Measurements from ENCODE around the gene ARID3A.
"Not testable (repeated sequence)": the region's sequence is repeated elsewhere in the genome, so short reads cannot be mapped to it uniquely, and the experiment has no call there.

Gene ARID3A

DNA sequence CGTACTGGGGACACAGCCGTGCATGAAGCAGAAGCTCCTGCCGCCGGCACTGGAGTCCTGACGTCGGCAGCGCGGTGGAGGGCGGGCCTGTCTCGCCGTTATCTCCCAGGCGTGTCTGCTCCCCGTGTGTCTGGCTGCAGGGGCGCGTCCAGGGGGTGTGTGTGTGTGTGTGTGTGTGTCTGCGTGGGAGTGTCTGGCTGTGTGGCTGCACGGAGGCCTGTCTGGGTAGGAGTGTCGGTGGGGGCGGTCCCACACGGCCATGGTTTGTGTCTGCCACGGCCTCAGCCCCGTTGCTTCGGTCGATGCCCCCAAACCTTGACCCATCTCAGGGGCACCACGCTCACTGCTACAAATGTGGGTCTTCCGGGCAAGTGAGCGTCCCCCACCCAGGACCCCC, 18.3 kb downstream of the ARID3A start:
- H3K4me3 ChIP-seq (ENCODE audit: low read depth, low read length): no peak overlapping the region

DNA sequence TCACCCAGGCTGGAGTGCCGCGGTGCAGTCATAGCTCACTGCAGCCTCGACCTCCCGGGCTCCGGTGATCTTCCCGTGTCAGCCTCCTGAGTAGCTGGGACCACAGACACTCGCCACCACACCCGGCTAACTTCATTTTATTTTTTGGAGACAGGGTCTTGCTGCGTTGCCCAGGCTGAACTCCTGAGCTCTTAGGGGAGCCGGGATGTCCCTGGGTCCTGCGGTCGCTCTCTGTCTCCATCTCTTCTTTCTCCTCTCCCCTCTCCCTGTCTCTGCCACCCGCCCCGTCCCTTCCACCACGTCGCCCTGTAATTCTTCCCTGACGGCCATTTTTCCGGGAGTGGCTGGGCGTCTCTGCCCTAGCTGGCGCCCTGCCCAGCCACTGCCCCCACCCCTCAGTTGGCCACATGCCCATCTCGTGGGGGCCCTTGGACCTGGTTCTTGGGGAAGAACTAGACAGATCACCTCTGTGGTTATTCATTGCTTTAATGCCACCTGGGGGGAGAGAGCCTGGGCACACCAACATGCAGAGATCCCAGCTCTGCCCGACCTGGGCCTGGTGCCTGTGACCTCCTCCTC, 18.9 kb downstream of the ARID3A start:
- no peak overlapping the region for H3K4me3 ChIP-seq (ENCODE audit: low read depth, low read length)

DNA sequence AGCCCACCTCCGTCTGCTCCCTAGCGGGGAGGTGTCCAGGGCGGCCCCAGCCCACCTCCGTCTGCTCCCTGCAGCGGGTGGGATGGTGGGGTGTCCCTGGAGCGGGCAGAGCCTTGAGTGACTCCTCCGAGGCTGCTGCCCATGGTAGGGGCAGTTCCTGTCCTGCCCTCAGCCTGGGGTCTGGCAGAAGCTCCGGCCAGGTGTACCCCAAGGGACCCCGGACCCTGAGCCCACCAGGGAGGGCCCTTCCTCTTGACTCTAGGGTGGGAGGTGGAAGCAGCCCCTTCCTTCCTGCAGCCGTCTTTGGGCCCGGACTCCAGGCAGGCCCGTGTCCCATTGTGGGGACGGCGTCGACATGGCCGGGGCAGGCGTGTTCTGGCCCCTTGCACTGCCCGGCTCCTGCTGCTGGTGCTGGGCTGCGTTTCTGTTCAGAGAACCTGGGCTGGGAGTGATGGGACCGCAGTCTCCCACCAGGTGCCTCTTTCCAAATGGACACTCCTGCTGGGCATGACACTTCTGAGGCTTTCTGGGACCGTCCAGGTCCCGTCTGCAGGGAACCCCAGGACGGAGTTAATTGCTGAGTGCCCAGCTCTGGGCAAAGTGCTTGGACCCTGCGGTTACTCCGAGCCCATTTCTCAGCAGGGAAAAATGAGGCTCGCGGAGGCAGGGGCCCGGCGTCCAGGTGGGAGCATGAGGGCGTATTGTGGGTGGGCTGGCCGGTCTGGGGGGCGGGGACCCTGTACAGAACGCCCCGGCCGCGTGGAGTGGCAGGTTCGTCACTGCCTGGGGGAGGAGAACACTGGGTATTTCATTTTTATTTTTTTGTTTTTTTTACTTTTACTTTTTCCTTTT, 19.8 kb downstream of the ARID3A start:
- H3K4me3 ChIP-seq (ENCODE audit: low read depth, low read length): no peak overlapping the region

- H3K4me3 ChIP-seq (ENCODE audit: low read depth, low read length): no peak overlapping the region
These were observed 21.4 kb downstream of the ARID3A start for GRCh38 chr19:947090-947706.

DNA sequence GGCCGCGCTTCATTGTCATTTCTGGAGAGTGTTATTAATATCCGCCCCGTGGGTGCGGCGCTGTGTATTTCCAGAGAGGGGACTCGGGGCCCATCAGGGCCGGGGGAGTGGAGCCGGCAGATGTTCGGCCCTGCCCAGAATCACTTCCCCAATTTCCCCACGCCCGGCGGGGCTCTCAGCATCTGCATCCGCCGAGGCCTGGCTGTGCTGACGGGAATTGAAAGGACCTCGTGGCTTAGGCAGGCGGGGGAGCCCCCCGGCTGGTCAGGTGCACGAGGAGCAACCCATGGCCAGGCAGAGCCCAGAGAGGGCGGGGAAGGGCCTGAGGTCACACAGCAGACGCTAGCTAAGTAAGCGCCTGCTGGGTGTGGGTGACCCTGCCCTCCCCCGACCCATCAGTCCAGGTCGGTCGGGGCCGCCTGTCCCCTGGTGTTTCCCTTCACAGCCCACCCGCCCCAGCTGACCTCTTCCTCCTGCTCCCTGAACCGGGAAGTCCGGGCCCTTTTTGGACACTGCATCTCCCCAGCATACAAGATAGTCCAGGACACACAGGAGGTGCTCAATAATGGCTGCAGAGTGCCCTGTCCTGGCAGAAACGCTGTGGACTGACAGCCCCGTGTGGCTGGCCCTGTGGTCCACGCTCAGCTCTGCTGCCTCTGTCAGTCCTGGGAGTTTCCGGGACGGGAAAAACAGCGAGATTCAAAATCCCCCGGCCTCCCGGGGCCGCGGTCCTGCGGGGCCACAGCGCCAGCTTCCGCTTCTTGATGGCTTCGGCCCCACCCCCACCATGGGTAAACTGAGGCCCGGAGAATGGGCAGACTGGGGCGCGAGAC, 22.1 kb downstream of the ARID3A start:
- no peak overlapping the region for H3K4me3 ChIP-seq (ENCODE audit: low read depth, low read length)

DNA sequence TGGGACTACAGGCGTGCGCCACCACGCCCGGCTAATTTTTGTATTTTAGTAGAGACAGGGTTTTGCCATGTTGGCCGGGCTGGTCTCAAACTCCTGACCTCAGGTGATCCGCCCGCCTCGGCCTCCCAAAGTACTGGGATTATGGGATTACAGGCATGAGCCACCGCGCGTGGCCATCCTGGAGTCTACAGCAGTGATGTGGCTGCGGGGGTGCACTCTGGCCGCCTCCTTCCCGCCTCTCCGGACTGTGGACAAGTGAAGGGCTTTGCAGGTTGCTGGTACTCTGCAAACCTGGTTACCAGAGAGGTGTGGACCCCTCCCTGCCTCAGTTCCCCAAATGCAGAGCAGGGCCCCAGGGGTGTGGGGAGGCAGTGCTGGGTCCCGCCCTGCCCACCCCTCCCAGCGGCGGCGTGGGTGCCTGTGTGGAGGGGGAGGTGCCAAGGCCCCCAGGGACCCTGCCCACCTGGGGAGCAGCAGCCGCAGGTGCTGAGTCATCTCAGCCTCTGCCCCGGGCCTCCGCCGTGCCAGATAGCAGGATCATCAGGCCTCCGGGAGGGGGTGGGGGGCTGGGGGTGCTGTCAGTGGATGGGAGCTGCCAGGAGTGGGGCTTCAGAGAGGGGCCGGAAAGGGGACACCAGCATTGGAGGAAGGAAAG, 23.1 kb downstream of the ARID3A start:
- no peak overlapping the region for H3K4me3 ChIP-seq (ENCODE audit: low read depth, low read length)

DNA sequence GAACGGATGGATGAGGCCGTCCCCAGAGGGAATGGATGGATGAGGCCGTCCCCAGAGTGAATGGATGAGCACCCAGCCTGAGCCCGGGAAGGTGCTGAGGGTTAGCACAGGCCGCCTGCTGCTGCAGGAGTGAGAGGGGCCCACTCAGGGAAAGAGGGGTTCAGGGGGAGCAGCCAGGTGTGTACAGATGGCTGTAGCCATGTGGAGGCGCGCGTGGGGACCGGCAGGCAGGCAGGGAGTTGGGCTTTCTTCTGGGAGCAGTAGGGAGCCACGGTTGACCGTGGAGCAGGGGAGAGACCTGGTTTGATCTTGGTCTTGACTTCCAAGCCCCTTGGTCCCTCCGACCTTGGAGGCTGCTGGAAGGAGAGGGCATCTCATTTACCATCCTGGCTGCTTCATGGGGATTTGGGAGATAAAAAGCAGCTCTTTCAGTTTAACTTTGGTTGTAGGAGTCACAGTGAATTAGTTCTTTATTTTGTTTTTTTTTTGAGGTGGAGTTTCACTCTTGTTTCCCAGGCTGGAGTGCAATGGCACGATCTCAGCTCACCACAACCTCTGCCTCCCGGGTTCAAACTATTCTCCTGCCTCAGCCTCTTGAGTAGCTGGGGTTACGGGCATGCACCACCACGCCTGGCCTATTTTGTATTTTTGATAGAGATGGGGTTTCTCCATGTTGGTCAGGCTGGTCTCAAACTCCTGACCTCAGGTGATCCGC, 24.7 kb downstream of the ARID3A start:
- no peak overlapping the region for H3K4me3 ChIP-seq (ENCODE audit: low read depth, low read length)

GRCh38 chr19:952049-952679, 26.3 kb downstream of the ARID3A start:
- H3K4me3 ChIP-seq (ENCODE audit: low read depth, low read length): no peak overlapping the region

DNA sequence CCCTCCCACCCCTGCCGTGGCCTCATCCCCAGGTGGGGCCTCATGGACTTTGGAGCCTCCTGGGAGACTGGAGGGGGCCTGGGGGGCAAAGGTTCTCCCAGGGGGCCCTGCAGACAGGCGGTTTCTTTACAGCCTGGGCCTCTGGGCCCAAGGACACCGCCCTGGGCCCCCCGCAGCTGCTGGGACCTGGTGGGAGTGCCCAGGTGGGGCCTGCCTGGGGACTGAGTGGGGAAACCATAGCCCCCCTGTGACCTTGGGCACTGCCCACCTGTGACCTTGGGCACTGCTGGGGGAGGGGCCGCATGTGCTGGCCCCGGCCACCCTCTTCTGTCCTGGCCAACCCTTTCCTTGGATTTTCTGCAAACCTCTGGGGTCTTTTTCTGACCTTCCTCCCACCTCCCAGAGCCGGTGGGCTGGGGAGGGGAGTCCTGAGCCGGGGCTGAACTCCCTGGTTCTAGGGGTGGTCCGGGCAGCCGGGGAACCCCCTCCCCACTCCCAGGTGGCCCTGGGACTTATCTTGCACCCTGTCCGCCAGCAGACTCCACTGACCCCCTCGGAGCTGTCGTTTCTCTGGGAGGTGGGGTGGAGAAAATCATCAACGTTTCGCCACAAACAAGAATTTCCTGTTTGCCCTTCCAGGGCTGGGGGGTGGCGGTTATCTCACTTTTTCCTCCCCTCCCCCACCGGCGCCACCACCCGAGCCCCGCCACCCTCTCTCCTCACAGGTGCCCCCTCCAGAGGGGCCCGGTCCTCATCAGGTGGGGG, 27.0 kb downstream of the ARID3A start:
- no peak overlapping the region for H3K4me3 ChIP-seq (ENCODE audit: low read depth, low read length)

DNA sequence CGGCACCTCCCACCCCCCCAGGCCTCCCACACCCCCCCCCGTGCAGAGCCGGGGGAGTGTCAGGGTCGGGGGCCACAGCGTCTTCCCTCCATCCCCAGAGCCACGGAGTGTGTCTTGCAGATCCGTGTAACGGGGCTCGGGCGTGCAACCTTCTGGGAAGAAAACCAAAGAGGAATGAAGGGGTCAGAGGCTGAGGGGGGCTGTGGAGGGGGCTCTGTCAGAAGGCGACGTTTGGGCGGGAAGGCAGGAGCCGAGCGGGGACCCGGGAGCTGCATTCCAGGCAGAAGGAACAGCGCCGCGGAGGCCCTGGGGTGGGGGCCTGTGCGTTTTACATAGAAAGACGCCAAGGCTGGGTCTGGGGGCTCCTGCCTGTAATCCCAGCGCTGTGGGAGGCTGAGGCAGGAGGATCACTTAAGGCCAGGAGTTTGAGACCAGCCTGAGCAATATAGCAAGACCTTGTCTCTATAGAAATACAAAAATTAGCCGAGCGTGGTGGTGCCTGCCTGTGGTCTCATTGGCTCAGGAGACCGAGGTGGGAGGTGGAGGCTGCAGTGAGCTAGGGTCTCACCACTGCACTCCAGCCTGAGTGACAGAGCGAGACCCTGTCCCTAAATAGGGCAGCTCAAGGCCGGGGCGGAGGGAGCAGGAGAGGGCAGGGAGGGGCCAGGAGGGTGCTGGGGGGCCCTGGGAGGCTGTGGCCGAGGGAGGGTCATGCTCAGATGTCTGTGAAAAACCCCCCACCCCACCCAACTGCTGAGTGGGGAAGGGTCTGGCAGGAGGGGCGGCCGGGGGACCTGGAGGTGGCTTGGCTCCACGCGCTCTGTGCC, 27.8 kb downstream of the ARID3A start:
- H3K4me3 ChIP-seq (ENCODE audit: low read depth, low read length): no peak overlapping the region

- H3K4me3 ChIP-seq (ENCODE audit: low read depth, low read length): no peak overlapping the region
These were observed 28.4 kb downstream of the ARID3A start for GRCh38 chr19:954272-954671.

DNA sequence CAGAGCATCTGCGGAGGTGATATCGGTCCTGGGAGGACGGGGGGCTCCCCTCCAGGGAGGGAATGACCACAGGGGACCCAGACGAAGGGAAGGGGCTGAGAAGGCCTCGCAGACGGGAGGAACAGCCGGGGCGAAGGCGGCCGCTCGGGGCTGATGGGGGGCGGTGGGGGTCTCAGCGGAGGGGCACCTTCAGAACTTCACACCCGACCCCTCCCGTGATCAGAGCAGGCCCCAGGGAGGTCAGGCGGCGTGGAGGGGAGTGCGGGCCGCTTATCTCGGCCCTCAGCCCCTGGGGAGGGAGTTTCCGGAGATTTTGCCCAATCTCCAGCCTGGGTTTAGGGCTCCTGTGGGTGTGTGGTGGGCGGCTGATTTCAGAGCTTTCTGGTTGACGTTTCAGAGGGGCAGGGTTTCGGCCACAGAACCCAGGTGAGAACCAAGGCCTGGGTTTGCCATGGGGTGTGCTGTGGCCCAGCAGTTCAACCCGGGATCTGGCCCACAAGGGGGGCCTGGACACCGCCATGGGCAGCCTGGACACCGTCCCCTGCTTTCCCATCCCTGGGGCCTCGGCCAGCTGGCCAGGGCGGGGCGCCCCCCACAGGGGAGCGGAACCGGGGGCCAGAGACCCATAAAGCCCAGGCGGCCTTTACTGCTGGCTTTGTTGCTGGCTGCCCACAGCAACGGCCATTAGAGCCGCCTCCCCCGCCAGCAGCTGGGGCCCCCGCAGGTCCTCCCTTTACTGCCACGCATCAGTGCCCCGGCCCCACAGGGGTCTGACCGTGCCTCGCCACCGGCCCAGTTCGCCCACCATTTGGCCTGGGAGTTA, 29.0 kb downstream of the ARID3A start:
- H3K4me3 ChIP-seq (ENCODE audit: low read depth, low read length): no peak overlapping the region

GRCh38 chr19:955803-956765, 30.2 kb downstream of the ARID3A start:
- no peak overlapping the region for H3K4me3 ChIP-seq (ENCODE audit: low read depth, low read length)

DNA sequence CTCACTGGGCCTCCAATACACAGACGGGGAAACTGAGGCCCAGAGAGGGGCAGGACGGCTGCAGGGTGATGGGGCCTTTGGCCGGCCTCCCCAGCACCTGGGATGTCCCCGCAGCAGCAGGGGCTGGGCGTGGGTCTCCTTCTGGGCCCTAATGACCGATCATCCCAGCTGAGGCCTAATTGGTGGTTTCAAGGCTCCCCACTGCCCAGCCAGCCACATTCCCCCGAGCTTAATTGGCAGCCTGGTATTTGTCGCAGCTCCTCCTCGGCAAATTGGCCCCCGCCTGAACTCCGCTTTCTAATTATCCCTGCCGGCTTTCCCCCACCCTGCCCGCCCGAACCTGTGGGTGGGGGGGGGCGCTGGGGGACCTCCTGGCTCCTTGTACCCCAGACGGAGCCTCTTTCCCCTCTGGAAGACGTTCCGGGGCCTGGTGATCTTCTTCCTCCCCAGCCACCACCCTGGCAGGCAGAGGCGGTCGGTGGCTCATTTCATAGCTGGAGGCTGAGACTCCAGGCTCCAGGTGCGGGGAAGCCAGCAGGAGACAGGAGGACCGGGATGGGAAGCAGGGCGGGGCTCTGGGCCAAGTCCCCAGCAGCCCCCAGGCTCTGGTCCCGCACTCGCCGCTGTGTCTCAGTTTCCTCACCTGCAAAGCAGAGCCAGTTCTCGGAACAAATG, 31.1 kb downstream of the ARID3A start:
- no peak overlapping the region for H3K4me3 ChIP-seq (ENCODE audit: low read depth, low read length)

DNA sequence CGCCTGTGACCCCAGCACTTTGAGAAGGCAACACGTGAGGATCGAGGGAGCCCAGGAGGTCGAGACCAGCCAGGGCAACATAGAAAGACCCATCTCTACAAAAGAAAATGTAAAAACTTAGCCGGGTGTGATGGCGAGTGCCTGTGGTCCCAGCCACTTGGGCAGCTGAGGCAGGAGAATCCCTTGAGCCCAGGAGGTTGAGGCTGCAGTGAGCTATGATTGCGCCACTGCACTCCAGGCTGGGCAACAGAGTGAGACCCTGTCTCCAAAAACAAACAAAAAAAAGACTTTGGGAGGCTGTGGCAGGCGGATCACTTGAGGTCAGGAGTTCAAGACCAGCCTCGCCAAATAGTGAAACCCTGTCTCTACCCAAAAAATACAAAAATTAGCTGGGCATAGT, 31.7 kb downstream of the ARID3A start:
- H3K4me3 ChIP-seq (ENCODE audit: low read depth, low read length): not testable (repeated sequence)

Data from iPS-11a (cell line).